H9 (cell line): ENCODE data around the gene IQCK. TPM values are rescaled to one million over a fixed set of nuclear protein-coding genes. Genes with fewer than 3 reads are reported as not detected.

ENCODE experiments used
- DNase-seq: peaks from one replicate; pipeline ENCODE4 v3.0.0-alpha.2; 2017
- H2AFZ ChIP-seq: one replicate; pipeline ENCODE4 v1.6.1; 2013; ENCODE audit warnings: mild to moderate bottlenecking, low read length, control low read depth, moderate library complexity
- H2AK5ac ChIP-seq: 2 replicates; pipeline ENCODE4 v1.6.1; 2013; ENCODE audit warnings: low read length, control low read depth, mixed read lengths; ENCODE audit not compliant: insufficient read length
- H2BK120ac ChIP-seq: one replicate; pipeline ENCODE4 v1.6.1; 2013; ENCODE audit warnings: low read depth, mild to moderate bottlenecking, low read length, control low read depth, inconsistent platforms; ENCODE audit not compliant: poor library complexity, severe bottlenecking
- H2BK12ac ChIP-seq: 2 replicates; pipeline ENCODE4 v1.6.1; 2013; ENCODE audit warnings: low read length, control low read depth, mixed read lengths, low read depth; ENCODE audit not compliant: insufficient read length
- H2BK15ac ChIP-seq: 2 replicates; pipeline ENCODE4 v1.6.1; 2013; ENCODE audit warnings: low read depth, low read length, control low read depth
- H2BK20ac ChIP-seq: one replicate; pipeline ENCODE4 v1.6.1; 2013; ENCODE audit warnings: low read depth, mild to moderate bottlenecking, low read length, control low read depth, inconsistent platforms; ENCODE audit not compliant: poor library complexity, severe bottlenecking
- H2BK5ac ChIP-seq: 2 replicates; pipeline ENCODE4 v1.6.1; 2013; ENCODE audit warnings: low read length, control low read depth, mixed read lengths; ENCODE audit not compliant: insufficient read length
- H3K14ac ChIP-seq: 2 replicates; pipeline ENCODE4 v1.6.1; 2013; ENCODE audit warnings: low read length, control low read depth; ENCODE audit not compliant: insufficient read depth
- H3K18ac ChIP-seq: 2 replicates; pipeline ENCODE4 v1.6.1; 2013; ENCODE audit warnings: low read depth, mild to moderate bottlenecking, mixed read lengths, low read length, control low read depth; ENCODE audit not compliant: insufficient read length
- H3K23ac ChIP-seq: 2 replicates; pipeline ENCODE4 v1.6.1; 2013; ENCODE audit warnings: low read length, control low read depth, mixed read lengths, low read depth; ENCODE audit not compliant: insufficient read length
- H3K23me2 ChIP-seq: 2 replicates; pipeline ENCODE4 v1.6.1; 2013; ENCODE audit warnings: low read depth, mild to moderate bottlenecking, mixed read lengths, low read length, control low read depth; ENCODE audit not compliant: insufficient read length, poor library complexity, severe bottlenecking
- H3K27ac ChIP-seq: 2 replicates; pipeline ENCODE4 v1.5.1; 2013; ENCODE audit warnings: low read length, control low read depth, mixed read lengths, low read depth; ENCODE audit not compliant: insufficient read length
- H3K27me3 ChIP-seq: 2 replicates; pipeline ENCODE4 v1.6.1; 2013; ENCODE audit warnings: low read length, control low read depth, inconsistent platforms; ENCODE audit not compliant: insufficient read depth
- H3K4ac ChIP-seq: 2 replicates; pipeline ENCODE4 v1.6.1; 2013; ENCODE audit warnings: low read depth, mild to moderate bottlenecking, control low read depth, inconsistent platforms, low read length, moderate library complexity
- H3K4me1 ChIP-seq: 2 replicates; pipeline ENCODE4 v1.6.1; 2013; ENCODE audit warnings: low read length, control low read depth, inconsistent platforms; ENCODE audit not compliant: insufficient read depth
- H3K4me2 ChIP-seq: 2 replicates; pipeline ENCODE4 v1.6.1; 2013; ENCODE audit warnings: low read length, control low read depth, mixed read lengths; ENCODE audit not compliant: insufficient read length, insufficient read depth
- H3K56ac ChIP-seq: 2 replicates; pipeline ENCODE4 v1.6.1; 2013; ENCODE audit warnings: low read depth, mild to moderate bottlenecking, mixed read lengths, low read length, control low read depth; ENCODE audit not compliant: insufficient read length
- H3K79me1 ChIP-seq: 2 replicates; pipeline ENCODE4 v1.6.1; 2013; ENCODE audit warnings: low read depth, mild to moderate bottlenecking, moderate library complexity, low read length, control low read depth, inconsistent platforms; ENCODE audit not compliant: insufficient read depth, poor library complexity, severe bottlenecking
- H3K79me2 ChIP-seq: 2 replicates; pipeline ENCODE4 v1.6.1; 2013; ENCODE audit warnings: low read length, control low read depth, inconsistent platforms; ENCODE audit not compliant: insufficient read depth
- H3K9ac ChIP-seq: 2 replicates; pipeline ENCODE4 v1.6.1; 2013; ENCODE audit warnings: low read length, control low read depth, mixed read lengths; ENCODE audit not compliant: insufficient read length; ENCODE audit errors: extremely low read depth
- H3K9me3 ChIP-seq: one replicate; pipeline ENCODE4 v1.6.1; 2013; ENCODE audit warnings: low read depth, low read length, inconsistent platforms; ENCODE audit not compliant: control insufficient read depth
- H3T11ph ChIP-seq: one replicate; pipeline ENCODE4 v1.6.1; 2013; ENCODE audit warnings: mild to moderate bottlenecking, low read length, control low read depth, inconsistent platforms
- H4K20me1 ChIP-seq: one replicate; pipeline ENCODE4 v1.6.1; 2013; ENCODE audit not compliant: control insufficient read depth, insufficient read length, insufficient read depth
- H4K5ac ChIP-seq: 2 replicates; pipeline ENCODE4 v1.6.1; 2013; ENCODE audit warnings: low read depth, mild to moderate bottlenecking, mixed read lengths, low read length, control low read depth; ENCODE audit not compliant: insufficient read length
- H4K8ac ChIP-seq: replicated peaks from 2 replicates; pipeline ENCODE4 v1.6.1; 2013; ENCODE audit warnings: low read length, control low read depth, mixed read lengths, low read depth; ENCODE audit not compliant: insufficient read length
- H4K91ac ChIP-seq: 2 replicates; pipeline ENCODE4 v1.6.1; 2013; ENCODE audit warnings: low read depth, mild to moderate bottlenecking, moderate library complexity, mixed read lengths, low read length, control low read depth; ENCODE audit not compliant: insufficient read length
- H3K27ac Mint-ChIP-seq, 3 experiments: 2 replicates in 2 of 3; 3 replicates in 1 of 3; pipeline ENCODE4 v1.8.0; 2020 to 2021; ENCODE audit warnings: mixed read lengths in 3 of 3, mild to moderate bottlenecking in 1 of 3, moderate library complexity in 1 of 3
- H3K27me3 Mint-ChIP-seq: 2 replicates; pipeline ENCODE4 v1.8.0; 2021; ENCODE audit warnings: low read depth, mild to moderate bottlenecking, moderate library complexity, mixed read lengths
- H3K36me3 Mint-ChIP-seq, 3 experiments: 2 replicates in 2 of 3; 3 replicates in 1 of 3; pipeline ENCODE4 v1.8.0; 2020 to 2021; ENCODE audit warnings: low read depth in 3 of 3, mixed read lengths in 3 of 3; ENCODE audit not compliant: insufficient read depth in 1 of 3
- H3K4me1 Mint-ChIP-seq, 2 experiments: 2 replicates each; pipeline ENCODE4 v1.8.0; 2020; ENCODE audit warnings: mixed read lengths in 2 of 2
- H3K4me3 Mint-ChIP-seq, 2 experiments: 2 replicates in 1 of 2; 3 replicates in 1 of 2; pipeline ENCODE4 v1.8.0; 2020 to 2021; ENCODE audit warnings: mild to moderate bottlenecking in 2 of 2, mixed read lengths in 2 of 2, moderate library complexity in 1 of 2
- H3K9me3 Mint-ChIP-seq, 2 experiments: 2 replicates in 1 of 2; 3 replicates in 1 of 2; pipeline ENCODE4 v1.8.0; 2020; ENCODE audit warnings: mild to moderate bottlenecking in 2 of 2, mixed read lengths in 2 of 2, moderate library complexity in 1 of 2
- WGBS: extraction: QIAGEN DNeasy Blood & Tissue Kit; methylation state at CpG from one replicate; pipeline ENCODE4 v1.1.7; 2013; ENCODE audit warnings: missing lambda C conversion rate, low lambda C conversion rate, mixed read lengths; ENCODE audit not compliant: insufficient read length; ENCODE audit errors: extremely low coverage; 5-methylcytosine and 5-hydroxymethylcytosine counted together
- total RNA-seq: library from RNA; stranded (reverse); gene quantifications from 2 replicates; pipeline ENCODE4 v1.2.1, GENCODE V29; 2021
- TF ChIP-seq, protein P1 (sequence below): fragments of 200-600 bp; sonication (generic); conservative IDR thresholded peaks from 3 replicates; pipeline ENCODE4 v1.8.0; 2021; ENCODE audit warnings: antibody characterized with exemption, mild to moderate bottlenecking

IQCK gene
- total RNA-seq, 1 experiment from 2014 or later = 9.0 TPM

DNA sequence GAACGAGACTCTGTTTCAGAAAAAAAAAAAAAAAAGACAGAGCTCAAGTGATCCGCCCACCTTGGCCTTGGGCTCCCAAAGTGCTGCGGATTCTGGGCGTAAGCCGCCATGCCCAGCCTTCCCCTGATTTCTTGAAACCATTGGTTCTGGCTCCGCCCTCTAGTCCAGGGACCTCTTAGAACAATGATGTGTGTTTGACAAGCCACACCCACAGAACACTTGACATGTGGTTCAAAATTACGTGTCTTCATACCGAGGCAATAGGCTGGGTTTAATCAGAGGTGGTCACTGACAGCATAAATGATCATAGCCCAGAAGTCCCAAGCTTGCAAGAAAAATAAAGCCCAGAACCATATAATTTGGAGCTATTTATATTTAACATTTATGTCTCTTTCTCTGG lies 23.1 kb upstream of the IQCK start:
- Histone ChIP-seq H2AFZ (no peak overlapping the region), H4K91ac (no peak overlapping the region), H3K79me1 (no peaks in the 10 kb centered on the region), H3K4me2 (no peak overlapping the region), H3K9me3 (no peaks in the 10 kb centered on the region), H2BK20ac (no peak overlapping the region), H2BK15ac (no peak overlapping the region), H4K8ac (no peak overlapping the region), H3K23me2 (no peaks in the 10 kb centered on the region), H4K20me1 (no peaks in the 10 kb centered on the region), H3K27ac (no peak overlapping the region), H3K56ac (no peak overlapping the region), H2AK5ac (no peak overlapping the region), H3K23ac (no peak overlapping the region), H3K79me2 (no peaks in the 10 kb centered on the region), H3K4ac (no peak overlapping the region), H2BK120ac (no peak overlapping the region), H3K27me3 (no peaks in the 10 kb centered on the region), H3K9ac (no peak overlapping the region), H4K5ac (no peak overlapping the region), H3K4me1 (no peaks in the 10 kb centered on the region), H2BK12ac (no peak overlapping the region), H3K18ac (no peak overlapping the region), H2BK5ac (no peak overlapping the region), H3K14ac (no peak overlapping the region), H3T11ph (no peak overlapping the region)
- Mint-ChIP-seq H3K27me3 (no peaks in the 10 kb centered on the region), H3K27ac (no peak overlapping the region), H3K9me3 (peaks cover 0 to 9% of the 10 kb centered on the region in 2 experiments; a peak in 1 of 5 replicates), H3K4me1 (no peaks in the 10 kb centered on the region), H3K4me3 (no peak overlapping the region), H3K36me3 (peaks cover 35 to 77% (median 76%) of the 10 kb centered on the region in 3 experiments)
- TF ChIP-seq, protein P1, sequence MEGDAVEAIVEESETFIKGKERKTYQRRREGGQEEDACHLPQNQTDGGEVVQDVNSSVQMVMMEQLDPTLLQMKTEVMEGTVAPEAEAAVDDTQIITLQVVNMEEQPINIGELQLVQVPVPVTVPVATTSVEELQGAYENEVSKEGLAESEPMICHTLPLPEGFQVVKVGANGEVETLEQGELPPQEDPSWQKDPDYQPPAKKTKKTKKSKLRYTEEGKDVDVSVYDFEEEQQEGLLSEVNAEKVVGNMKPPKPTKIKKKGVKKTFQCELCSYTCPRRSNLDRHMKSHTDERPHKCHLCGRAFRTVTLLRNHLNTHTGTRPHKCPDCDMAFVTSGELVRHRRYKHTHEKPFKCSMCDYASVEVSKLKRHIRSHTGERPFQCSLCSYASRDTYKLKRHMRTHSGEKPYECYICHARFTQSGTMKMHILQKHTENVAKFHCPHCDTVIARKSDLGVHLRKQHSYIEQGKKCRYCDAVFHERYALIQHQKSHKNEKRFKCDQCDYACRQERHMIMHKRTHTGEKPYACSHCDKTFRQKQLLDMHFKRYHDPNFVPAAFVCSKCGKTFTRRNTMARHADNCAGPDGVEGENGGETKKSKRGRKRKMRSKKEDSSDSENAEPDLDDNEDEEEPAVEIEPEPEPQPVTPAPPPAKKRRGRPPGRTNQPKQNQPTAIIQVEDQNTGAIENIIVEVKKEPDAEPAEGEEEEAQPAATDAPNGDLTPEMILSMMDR = no peak
- WGBS = no CpG with 5 or more reads among the region's 8 CpGs
- no peak for DNase-seq
